ENCODE measurements around the gene RFNG.

The RFNG gene

DNA sequence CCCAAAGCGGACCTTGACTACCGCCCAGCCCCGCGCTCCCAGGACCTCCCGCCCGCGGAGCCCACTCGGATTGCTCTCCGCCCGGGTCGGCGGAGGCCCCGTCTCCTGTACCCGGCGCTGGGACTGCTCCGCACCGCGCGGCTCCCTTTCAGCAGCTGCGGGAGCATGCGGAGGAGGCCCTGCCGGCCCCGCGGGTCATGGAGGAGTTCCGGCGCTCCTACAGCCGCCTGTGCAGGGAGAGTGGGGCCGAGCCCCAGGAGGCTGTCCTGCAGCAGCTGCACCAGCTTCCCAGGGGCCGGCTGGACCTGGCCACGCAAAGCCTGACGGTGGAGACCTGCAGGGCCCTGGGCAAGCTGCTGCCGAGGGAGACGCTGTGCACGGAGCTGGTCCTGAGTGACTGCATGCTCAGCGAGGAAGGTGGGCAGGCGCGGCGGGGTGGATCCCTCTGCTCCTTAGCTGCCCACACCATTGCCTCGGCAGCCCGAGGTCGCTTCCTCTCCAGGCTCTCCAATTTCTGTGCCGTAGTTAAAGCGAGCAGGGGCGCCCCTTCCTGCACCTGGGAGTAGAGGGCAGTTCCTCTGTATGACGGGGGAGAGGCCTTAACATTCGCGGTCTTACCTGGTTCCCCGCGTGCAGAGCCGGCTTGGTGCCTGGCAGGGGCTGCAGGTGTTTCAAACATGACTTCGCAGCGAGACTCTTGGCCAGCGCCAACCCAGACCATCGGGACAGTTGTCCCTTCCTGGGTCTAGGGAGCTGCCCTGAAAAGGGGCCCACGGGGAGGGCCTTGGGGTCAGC, 28.0 kb downstream of the RFNG start:
- no peak for DNase-seq

DNA sequence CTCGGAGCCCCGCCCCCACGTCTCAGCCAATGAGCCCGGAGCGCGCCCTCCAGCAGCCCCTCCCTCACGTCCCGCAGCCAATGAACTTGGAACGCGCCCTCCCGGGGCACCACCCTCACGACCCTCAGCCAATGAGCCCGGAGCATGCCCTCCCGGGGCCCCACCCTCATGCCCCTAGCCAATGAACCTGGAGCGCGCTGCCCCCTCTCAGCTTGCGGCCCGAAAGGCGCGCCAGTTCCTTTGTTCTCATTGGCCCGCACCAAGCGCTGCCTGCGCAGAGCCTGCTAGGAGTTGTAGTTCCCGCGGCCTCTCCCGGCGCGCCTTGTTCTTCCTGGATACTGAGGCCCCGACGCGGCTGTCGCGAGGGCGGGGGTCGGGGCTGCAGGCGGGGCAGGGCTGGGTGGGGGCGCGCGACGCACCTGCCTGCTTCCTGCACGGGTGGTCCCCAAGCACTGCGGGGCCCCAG, 28.6 kb downstream of the RFNG start, which contains the start of gene LRRC45:
Gene LRRC45 (plus strand): TSS at position 325 of the 466 bp plus-strand sequence. CDS start 339 bp downstream, outside the sequence.
- peak; percentile 100 for DNase-seq

DNA sequence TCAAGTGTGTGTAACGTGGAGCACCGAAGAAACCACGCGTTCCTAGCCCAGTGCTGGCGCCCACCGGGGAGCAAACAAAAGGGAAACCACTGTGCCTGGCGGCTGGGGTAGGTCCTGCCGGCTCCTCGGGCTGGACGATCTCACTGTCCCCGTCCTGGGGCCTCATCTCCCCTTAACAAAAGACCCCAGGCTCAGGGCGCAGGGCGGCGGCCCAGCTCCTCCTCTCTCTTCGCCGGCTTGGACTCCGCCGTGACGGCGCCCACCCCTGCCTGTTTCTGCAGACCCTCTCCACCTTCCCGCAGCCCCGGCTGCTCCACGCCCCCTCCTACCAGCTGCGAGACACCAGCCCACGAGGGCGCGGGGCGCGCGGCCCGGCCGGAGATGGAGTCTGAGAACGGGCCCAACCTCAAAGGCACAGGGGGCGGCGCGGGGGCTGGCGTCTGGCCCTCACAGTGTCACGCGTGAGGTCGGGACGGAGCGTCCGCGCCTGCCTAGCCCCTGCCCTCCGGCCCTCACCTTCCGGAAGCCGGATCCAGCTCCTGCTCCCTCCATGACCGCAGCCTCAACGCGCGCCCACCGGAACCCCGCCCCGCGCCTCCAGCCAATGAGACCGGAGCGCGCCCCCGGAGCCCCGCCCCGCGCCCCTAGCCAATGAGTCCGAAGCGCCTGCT, 29.2 kb downstream of the RFNG start, which contains the start of gene CENPX:
Gene CENPX (minus strand): TSS at position 569 of the 671 bp plus-strand sequence. CDS start 17 bp downstream, at position 552.
- DNase-seq = no peak

DNA sequence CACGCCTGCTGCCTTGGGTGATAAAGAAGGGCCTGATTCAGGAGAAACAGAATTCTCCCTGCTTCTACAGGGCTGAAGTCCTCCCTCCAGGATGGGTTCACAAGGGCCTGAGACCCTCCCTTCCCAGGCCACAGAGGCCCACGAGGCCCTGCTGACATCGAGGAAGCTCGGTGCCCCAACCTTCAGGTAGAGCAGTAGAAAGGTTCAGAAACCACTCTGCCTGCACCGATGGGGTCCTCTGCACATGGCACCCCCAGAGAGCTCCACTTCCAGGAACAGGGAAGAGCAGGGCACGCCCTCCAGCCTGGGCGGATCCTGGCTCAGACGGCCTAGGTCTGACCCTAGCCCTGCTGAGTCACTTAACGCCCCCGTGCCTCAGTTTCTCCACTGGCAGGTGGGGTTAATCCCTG, 29.7 kb downstream of the RFNG start:
- no peak for DNase-seq

DNA sequence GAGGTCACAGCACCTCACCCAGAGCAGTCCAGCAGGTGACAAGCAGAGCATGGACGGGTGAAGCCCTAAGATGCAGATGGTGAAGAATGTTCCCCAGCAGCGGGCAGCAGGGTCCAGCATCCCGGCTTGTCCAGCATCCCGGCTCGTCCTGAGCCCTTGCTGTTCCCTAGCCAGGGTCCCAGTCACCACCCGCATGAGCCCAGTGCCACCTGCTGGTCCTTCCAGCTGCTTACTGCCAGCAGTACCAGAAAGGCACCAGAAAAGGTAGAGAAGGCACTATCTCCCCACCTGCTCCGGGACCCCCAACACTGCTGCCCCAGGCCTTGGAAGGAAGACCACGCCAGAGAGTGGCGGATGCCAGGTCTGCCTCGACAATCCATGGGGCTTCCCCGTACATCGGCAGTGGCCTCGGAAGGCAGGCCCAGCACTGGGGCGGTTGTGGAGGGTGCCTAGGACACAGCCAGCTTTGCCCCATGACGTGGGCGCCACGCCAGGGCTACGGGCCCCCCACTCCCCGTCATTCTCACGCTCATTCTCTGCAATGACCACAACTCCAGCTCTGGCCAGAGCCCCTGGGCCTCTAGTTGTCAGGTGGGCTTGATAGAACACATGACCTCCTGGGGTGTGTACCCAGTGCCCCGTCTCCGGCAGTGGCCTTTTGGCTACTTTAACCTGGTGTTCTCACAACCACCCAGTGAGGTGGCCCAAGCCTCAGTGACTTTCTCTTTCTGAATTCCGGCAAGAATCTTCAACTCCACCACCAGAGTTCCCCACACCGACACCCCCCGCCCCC, 30.3 kb downstream of the RFNG start:
- DNase-seq = peak; percentile 45

DNA sequence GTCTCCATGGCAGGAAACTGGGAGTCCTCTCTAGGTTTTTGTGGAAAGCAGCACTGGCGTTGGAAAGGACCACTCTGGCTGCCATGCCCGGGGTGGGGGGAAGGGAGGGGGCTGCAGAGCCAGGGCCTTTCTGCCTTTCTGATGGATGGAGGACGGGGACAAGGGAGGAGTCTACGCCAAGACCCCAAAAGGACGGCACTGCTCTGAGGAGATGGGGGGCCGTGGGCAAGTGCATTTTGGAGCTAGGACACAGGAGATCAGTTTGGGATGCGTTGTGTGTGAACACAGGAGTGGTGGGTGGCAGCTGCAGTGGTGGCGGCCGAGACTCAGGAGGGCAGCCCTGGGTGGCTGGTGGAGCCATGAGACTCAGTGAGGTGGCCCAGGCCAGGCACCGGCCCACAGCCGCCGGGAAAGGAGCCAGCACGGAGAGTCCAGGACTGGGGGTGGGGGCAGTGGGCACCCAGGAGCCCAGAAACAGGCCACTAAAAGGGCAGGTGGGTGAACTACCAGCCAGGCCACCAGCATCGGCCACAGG, 31.0 kb downstream of the RFNG start:
- no peak for DNase-seq

DNA sequence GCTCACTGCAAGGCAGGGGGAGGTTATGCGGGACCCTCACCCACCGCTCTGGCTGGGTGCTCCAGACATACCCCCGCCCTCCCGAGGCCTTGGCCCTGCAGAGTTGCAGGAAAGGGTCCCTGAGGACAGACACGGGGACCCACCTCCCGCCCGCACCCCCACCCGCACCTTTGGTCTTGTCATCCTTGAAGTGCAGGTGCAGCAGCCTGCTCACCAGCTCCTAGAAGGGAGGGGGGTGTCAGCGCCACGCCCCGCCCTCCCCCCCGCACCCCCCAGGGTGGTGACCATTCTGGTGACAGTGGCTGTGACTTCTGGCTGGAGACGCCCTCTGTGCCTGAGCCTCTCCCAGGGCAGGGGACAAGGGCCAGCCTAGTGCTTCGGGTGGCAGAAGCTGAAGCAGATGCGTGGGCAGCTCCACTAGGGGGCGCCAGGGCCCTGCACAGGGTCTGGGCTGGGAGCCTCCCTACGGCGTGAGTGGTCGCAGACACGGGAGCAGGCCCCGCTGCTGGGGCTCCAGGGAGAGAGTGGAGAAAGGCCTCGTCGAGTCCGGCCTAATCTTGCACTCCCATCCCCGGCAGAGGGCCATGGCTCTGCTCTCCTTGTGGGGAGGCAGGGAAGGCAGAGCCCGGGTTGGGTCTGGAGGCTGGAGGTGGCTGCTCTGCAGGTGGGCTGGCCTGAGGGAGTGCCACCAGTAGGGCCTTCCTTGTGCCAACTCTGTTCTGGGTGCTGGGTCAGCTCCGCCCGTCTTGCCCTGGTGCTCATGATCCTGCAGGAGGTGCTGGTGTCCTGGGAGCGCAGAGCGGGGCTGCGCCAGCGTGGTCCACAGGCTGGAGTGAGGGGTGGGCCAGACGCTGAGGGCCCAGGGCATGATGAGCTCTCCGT, 31.7 kb downstream of the RFNG start:
- DNase-seq = peak; percentile 44

DNA sequence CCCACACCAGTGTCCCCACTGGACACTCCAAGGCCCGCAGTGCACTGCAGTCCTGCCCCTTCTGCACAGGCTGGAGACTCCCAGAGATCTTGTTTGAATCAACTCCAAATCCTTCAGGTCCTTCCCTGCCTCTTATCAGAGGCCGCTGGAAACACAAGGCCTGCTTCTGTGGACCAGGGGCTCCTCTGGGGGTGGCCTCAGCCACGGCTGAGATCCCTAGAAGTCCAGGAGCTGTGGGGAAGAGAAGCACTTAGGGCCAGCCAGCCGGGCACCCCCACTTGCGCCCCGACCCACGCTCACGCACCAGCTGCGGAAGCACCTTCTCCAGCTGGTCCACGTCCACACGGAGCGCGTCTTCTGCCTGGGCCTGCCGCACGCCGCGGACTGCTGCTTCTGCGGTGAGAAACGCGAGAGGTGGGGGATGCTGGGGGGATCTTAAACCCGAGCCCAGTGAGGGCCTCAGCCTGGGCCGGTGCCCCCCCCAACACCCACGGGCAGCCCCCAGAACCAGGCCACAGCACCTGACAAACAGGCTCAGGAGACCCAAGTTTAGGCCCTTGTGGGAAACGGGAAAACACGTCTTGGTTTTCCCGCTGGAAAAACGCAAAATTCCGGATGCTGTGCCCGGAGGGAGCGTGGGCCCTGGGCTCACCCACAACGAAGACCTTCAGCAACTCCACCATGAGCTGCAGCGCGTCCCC, 32.5 kb downstream of the RFNG start:
- no peak for DNase-seq

DNA sequence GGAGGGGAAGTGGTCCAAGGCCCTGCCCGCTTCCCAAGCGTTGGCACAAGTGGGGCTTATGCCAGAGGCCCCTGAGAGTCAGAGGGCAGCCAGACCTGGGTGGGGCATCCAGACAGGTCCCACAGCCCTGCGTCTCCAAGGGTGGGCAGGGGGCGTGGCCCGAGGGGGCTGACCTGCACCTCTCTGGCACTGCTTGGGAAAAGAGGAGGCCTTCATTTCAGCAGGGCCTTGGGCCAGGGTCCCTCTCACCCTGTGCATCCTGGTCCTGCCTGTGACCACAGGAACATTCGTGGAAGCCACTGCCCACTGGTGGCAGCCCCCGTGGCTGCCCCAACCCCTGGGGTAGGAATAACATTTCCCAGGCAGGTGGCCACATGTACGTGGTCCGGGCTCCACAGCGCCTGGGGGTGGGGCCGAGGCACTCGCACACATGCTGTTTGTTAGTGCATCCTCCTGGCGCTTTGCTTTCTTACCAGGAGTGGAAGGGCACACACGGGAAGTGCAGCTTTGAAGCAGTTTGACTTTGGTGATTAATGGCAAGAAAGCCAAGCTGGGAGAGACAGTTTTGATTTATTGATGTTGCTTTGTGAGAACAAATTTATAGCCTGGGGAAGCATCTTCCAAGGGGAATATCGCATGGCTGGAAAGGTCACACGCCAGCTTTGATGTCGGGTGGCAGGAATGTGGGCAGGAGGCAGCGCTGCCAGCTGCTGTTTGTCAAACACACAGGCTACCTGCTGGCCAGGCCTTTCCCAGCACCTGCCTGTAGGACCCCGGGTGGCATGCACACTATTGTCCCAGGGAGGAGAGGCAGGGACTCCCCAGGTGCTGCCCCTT, 33.2 kb downstream of the RFNG start:
- DNase-seq = no peak

DNA sequence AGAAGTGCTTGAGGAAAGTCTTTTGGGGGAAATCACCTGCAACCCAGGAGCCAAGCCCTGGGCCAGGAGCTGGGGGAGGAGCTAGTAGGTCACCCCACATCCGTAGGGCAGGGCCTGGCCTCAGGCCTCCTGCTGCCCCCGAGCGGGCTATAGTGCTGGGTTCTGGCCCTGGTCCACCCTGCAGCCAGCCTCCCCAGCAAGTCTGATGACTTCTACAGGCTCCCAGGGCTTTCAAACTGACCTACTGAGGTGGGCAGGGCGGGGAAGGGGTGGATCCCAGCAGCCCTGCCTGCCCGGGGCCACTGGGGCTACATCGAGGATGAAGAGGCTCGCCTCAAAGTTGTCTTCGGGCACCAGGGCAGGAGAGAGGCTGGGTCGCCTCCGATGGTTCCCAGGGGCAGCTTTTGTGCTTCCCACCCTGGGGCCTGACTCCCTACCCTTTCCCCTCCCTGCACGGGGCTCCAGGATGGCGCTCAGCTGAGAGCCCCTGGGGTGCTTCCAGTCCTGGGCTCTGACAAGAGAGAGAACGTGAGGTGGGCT, 33.9 kb downstream of the RFNG start:
- DNase-seq = no peak

DNA sequence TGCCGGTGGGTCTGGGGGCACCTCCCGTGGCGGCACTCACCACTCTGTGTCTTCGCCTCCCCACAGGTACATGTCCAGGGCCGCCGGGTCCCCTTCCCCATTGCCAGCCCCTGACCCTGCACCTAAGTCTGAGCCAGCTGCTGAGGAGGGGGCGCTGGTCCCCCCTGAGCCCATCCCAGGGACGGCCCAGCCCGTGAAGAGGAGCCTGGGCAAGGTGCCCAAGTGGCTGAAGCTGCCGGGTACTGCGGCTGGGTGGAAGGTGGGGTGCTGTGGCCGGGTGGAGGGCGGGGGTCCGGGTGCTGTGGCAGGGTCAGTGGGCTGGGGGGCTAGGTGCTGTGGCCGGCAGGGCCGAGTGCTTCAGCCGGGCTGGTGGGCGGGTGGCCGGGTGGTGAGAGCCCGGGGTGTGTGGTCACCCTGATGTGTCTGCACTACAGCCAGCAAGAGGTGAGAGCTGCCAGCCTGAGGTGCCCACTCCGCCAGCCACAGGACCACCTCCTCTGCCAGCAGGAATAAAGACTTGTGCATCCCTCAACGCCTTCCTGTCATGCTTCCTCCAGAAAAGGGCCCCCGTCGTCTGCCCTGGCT, 34.6 kb downstream of the RFNG start:
- DNase-seq = no peak

DNA sequence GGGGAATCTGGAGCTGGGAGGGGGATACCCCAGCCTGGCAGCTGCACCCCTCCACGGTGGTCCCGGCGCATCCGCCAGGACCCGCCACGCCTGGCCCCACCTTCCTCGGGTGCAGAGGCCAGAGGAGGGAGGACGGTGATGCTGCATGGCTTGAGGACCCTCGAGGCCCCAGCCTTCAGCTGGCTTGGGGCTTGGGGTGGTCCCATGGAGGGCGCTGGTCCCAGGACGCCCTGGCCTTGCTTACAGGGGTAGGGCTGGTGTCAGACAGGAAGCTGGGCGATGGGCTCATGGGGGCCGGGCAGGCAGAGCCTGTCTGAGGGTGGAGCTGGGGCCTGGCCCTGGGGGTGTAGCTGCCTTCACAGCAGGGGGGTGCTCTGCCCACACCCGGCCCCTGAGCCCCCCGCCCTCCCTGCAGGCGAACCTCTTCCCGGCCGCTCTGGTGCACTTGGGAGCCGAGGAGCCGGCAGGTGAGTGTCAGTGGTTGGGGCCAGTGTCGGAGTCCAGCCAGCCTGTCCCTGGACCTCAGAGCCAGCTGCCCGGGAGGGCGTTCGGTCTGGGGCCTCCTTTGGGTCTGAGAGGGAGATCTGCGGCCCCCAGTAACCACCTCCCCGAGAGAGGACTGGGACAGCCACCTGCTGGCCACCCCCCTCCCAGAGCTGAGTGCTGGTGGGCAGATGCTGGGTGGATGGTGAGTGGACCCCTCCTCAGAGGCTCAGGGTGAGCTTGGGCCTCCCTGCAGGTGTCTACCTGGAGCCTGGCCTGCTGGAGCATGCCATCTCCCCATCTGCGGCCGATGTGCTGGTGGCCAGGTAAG, 35.3 kb downstream of the RFNG start:
- no peak for DNase-seq

DNA sequence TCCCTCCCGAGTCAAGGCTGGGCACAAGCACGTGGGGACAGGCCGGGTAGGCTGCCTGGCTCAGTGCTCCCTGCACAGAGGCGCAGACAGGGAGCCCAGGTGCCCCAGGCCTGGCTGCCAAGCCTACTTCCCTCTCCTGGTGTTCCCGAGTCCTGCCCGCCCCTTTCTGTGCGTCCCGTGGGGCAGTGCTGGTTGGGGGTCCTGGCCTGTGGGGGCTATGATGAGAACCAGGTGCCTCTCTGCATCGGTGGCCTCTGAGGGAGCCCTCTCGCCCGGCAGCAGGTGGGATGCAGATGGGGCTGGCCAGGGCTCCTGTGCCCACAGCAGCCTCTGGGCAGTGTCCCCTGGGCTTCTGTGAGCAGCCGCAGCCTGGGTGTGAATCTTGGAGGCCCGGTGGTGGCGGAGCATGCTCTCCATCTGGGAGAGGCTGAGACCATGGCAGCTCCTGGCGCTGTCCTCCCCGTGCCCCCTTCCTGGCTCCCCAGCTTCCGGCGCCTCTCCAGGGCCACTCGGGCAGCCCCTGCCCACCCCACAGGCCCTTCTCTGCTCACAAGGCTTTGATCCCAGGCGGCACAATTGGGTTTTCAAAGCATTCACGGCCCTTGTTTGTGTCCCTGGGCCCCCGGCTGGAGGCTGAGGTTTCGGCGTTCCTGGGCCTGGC, 36.2 kb downstream of the RFNG start:
- DNase-seq = no peak

DNA sequence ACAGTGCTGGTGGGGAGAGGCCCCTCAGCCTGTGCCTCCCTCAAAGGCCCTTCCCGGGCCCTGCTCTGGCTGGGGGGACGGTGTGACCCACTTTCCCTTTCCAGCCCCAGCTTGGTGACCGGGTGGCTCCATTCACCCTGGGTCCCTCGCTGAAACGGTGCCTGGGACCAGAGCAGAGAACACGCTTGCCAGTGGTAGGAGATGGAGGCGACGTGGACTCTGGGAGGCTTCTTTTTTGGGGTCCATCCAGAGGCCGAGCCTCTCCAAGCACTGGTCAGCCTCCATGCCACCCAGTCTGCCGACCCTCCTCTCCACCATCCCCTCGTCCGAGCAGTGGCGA, 36.7 kb downstream of the RFNG start:
- no peak for DNase-seq

DNA sequence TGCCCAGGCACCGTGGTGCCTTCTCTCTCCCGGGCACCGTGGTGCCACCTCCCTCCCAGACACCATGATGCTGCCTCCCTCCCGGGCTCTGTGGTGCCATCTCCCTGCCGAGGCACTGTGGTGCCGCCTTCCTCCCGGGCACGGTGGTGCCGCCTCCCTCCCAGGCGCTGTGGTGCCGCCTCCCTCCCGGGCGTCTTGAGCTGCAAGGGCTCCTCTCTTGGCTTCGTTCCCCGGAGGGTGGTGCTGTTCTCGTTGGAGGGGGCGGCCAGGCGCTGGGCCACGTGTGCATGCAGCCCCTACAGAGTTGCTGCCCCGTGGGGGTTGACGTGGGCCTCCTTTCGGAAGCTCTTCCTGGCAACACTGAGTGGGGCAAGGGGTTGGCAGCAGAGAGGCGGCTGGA, 37.2 kb downstream of the RFNG start:
- DNase-seq = no peak

DNA sequence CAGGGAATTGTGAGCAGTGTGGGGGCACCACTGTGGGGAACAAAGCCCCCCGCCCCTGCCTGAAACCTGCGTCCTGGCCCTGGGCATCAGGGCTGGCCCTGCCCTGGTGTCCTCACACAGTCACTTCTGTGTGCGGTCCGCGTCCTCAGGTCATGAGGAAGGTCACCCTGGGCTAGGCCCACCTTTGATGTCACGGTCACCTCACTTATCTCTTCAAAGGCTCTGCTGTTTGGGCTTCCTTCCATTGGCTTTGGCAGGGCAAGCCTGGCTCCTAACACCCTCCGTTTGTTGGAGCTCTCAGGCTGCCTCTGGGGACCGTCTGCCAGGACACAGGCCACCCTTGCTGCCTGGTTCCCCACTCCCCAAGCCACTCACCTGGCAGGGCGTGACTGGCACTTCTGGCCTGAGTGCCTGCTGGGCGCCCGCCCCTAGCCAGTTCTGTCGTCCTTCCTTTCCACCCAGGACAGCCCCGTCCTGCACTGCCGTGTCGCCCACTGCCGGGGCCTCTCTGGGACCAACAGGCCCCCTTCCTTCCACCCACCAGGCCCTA, 37.8 kb downstream of the RFNG start:
- no peak for DNase-seq

DNA sequence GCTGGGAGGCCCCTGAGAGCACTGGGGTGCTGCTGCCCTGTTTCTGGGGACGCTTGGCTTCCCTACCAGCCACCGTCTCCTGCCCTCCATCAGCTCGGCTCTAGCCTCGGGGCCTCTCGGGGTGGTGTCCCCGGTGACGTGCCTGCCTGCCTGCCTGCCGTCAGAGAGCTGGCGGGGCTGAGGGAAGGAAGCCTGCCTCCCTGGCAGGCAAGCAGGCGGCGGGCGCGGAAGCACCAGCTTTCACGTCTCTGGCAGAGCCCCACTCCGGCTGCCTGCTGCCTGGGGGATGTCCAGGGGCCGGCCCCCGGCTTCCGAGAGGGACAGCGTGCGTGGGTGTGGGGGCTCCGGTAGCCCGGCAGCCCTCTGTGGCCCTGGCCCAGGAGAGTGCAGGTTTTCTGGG, 38.3 kb downstream of the RFNG start:
- DNase-seq = no peak

Data from activated CD4-positive, alpha-beta T cell treated with anti-CD3 and anti-CD28 coated beads for 1 hour (primary cell).